A673 (cell line): Measurements from ENCODE around the gene CASKIN2. TPM values are rescaled to one million over a fixed set of nuclear protein-coding genes. Genes with fewer than 3 reads are reported as not detected.
A peak's percentile ranks its signal among the peaks of the same experiment; 100 is the strongest.

ENCODE experiments used
- Bru-seq: library from RNA; stranded (reverse); fragments of 400-500 nt; gene quantifications from one replicate; lab custom pipeline; 2021; lab: Mats Ljungman, UMichigan
- BruChase-seq, 2 experiments: library from RNA; stranded (reverse); fragments of 400-500 nt; gene quantifications; one replicate each; lab custom pipeline; 2021; lab: Mats Ljungman, UMichigan
- BruUV-seq: library from RNA; stranded (reverse); fragments of 400-500 nt; replicated peaks from 2 replicates; lab custom pipeline; 2021; lab: Mats Ljungman, UMichigan
- CTCF ChIA-PET: fragments of 300-600 bp; sonication (Branson Sonifier 250); formaldehyde crosslinking; loops from one replicate; lab custom pipeline; 2022; ENCODE audit warnings: antibody characterized with exemption; lab: Charles Lee
- POLR2A ChIA-PET: fragments of 300-600 bp; sonication (Branson Sonifier 250); formaldehyde crosslinking; loops from one replicate; lab custom pipeline; 2022; ENCODE audit warnings: antibody characterized with exemption; ENCODE audit not compliant: low non-redundant PET; lab: Charles Lee
- DNase-seq: peaks from one replicate; pipeline ENCODE4 v3.0.0-alpha.2; 2015; ENCODE audit warnings: low spot score
- H3K27ac ChIP-seq: fragments of 200-600 bp; sonication (generic); 2 replicates; pipeline ENCODE4 v1.5.1; 2016; ENCODE audit warnings: mixed run types, low read depth, mild to moderate bottlenecking, mixed read lengths, antibody characterized with exemption, low read length; ENCODE audit not compliant: poor library complexity, severe bottlenecking
- H3K27me3 ChIP-seq: fragments of 200-600 bp; sonication (generic); replicated peaks from 2 replicates; pipeline ENCODE4 v1.6.1; 2017; ENCODE audit warnings: mixed run types, low read depth, mild to moderate bottlenecking, mixed read lengths, antibody characterized with exemption, low read length; ENCODE audit not compliant: insufficient read depth, poor library complexity
- H3K36me3 ChIP-seq: fragments of 200-600 bp; sonication (generic); 2 replicates; pipeline ENCODE4 v1.6.1; 2016; ENCODE audit warnings: mixed run types, mild to moderate bottlenecking, mixed read lengths, antibody characterized with exemption, low read length; ENCODE audit not compliant: insufficient read depth, poor library complexity, severe bottlenecking
- H3K4me1 ChIP-seq: fragments of 200-600 bp; sonication (generic); 2 replicates; pipeline ENCODE4 v1.6.1; 2017; ENCODE audit warnings: mixed run types, mild to moderate bottlenecking, mixed read lengths, antibody characterized with exemption, low read length; ENCODE audit not compliant: insufficient read depth, poor library complexity, severe bottlenecking
- H3K4me3 ChIP-seq: fragments of 200-600 bp; sonication (generic); 2 replicates; pipeline ENCODE4 v1.5.1; 2016; ENCODE audit warnings: low read depth, mixed run types, mild to moderate bottlenecking, mixed read lengths, low read length; ENCODE audit not compliant: poor library complexity, severe bottlenecking
- H3K9me3 ChIP-seq: fragments of 200-600 bp; sonication (generic); 2 replicates; pipeline ENCODE4 v1.6.1; 2016; ENCODE audit warnings: mixed run types, low read depth, mild to moderate bottlenecking, mixed read lengths, antibody characterized with exemption, low read length; ENCODE audit not compliant: poor library complexity, severe bottlenecking
- CTCF ChIP-seq: fragments of 300-800, 200-600 bp; sonication (generic); conservative IDR thresholded peaks from 2 replicates; pipeline ENCODE4 v1.5.1; 2017; ENCODE audit warnings: low read depth, mild to moderate bottlenecking, antibody characterized with exemption, low read length, moderate library complexity, mixed read lengths
- EZH2 ChIP-seq: fragments of 200-600 bp; sonication (generic); IDR thresholded peaks from 2 replicates; pipeline ENCODE4 v1.6.1; 2017; ENCODE audit warnings: borderline replicate concordance, low read depth, mild to moderate bottlenecking, mixed read lengths, antibody characterized with exemption, low read length; ENCODE audit not compliant: poor library complexity, severe bottlenecking
- intact Hi-C: fragments of 100-400 bp; cut with micrococcal nuclease; formaldehyde crosslinking; loops from one replicate; pipeline ENCODE4 v1.10.0; 2022; ENCODE audit not compliant: unreplicated experiment
- long read RNA-seq: library from polyadenylated mRNA; stranded (forward); transcript quantifications from one replicate; pipeline ENCODE4 v2.0.0, GENCODE V29; 2022
- total RNA-seq: library from RNA; stranded (reverse); gene quantifications from 2 replicates; pipeline ENCODE4 v1.2.3, GENCODE V29; 2021

CASKIN2 gene
- total RNA-seq (32.6 and 32.7 TPM in 2 replicates), Bru-seq, nascent RNA (percentile 47 among the genes with signal in this experiment), BruChase-seq, experiment 1, labeled RNA remaining after a 2-hour chase (percentile 53 among the genes with signal in this experiment), BruChase-seq, experiment 2, labeled RNA remaining after a 6-hour chase (percentile 55 among the genes with signal in this experiment)
- long read RNA-seq, full-length matches to known transcripts = 5 of 37 reads
- long read RNA-seq, partial matches to known transcripts = 29 of 37 reads
- long read RNA-seq, other reads (novel, unspliced or antisense) = 3 of 37 reads

- POLR2A ChIA-PET = no interaction called here
- Histone ChIP-seq H3K27ac (peak within 1 kb of the TSS; percentile 80), H3K4me1 (no peaks in the 10 kb centered on the region), H3K36me3 (peaks cover 6% of the 10 kb centered on the region), H3K27me3 (no peaks in the 10 kb centered on the region), H3K9me3 (no peaks in the 10 kb centered on the region), H3K4me3 (peak within 1 kb of the TSS; percentile 87)
- no TSS peak for BruUV-seq
- intact Hi-C loops = loop anchor here (1.0 to 5.0 kb wide), 2 partner anchors 72 to 89 kb away; partner anchors contain the start of gene MYO15B
- CTCF ChIA-PET = interaction anchor here (1.0 kb wide), 3 partner anchors 10 to 245 kb away, joined by 3 to 12 read pairs (median 3); partner anchors contain the start of genes LLGL2 and MIF4GD
- TF ChIP-seq EZH2 (no peak), CTCF (peak; percentile 98)
- DNase-seq = peak; percentile 92
These were observed at the start of gene CASKIN2 for GRCh38 chr17:75515496-75516254. Gene CASKIN2, minus strand, starts transcription at chr17:75515537. Its CDS starts 1,733 bp downstream, at chr17:75513804.

GRCh38 chr17:75565066-75565465 lies 49.7 kb upstream of the CASKIN2 start:
- POLR2A ChIA-PET = no interaction called here
- H3K4me1 ChIP-seq = no peaks in the 10 kb centered on the region
- BruUV-seq = no TSS peak
- intact Hi-C loops = no loop called here
- CTCF ChIA-PET = no interaction called here
- DNase-seq = no peak
- H3K9me3 ChIP-seq = no peaks in the 10 kb centered on the region
- TF ChIP-seq CTCF = no peak
- no peak for TF ChIP-seq EZH2
- no peak overlapping the region for H3K27ac ChIP-seq
- no peaks in the 10 kb centered on the region for H3K36me3 ChIP-seq
- no peak overlapping the region for H3K4me3 ChIP-seq
- no peaks in the 10 kb centered on the region for H3K27me3 ChIP-seq

- Histone ChIP-seq H3K4me3 (no peak overlapping the region), H3K27ac (no peak overlapping the region), H3K4me1 (no peaks in the 10 kb centered on the region), H3K9me3 (no peaks in the 10 kb centered on the region), H3K27me3 (no peaks in the 10 kb centered on the region), H3K36me3 (no peaks in the 10 kb centered on the region)
- ChIA-PET POLR2A (interaction anchor here (0.6 kb wide), 1 partner anchor 52 kb away, joined by 3 read pairs; no protein-coding TSS in a partner anchor), CTCF (interaction anchor here (0.5 kb wide), 1 partner anchor 790 kb away, joined by 7 read pairs; no protein-coding TSS in a partner anchor)
- no peak for DNase-seq
- no peak for TF ChIP-seq CTCF
- no peak for TF ChIP-seq EZH2
- no TSS peak for BruUV-seq
- intact Hi-C loops = no loop called here
These were observed 48.9 kb upstream of the CASKIN2 start for GRCh38 chr17:75564195-75564594.
